GM10248 (cell line): ENCODE measurements around the gene PRPF39.

Source experiments
- CTCF ChIA-PET: fragments of 300-600 bp; sonication (Branson Sonifier 250); formaldehyde crosslinking; extraction: SDS; loops from one replicate; lab custom pipeline; 2021; ENCODE audit warnings: antibody characterized with exemption; lab: Yijun Ruan, JAX
- POLR2A ChIA-PET: fragments of 350-650 bp; sonication (Branson Sonifier 250); formaldehyde crosslinking; extraction: SDS; loops from one replicate; lab custom pipeline; 2020; ENCODE audit warnings: antibody characterized with exemption; lab: Yijun Ruan, JAX
- DNase-seq: peaks from one replicate; pipeline ENCODE4 v3.0.0; 2012; ENCODE audit errors: extremely low spot score
- CTCF ChIP-seq: IDR thresholded peaks from 2 replicates; pipeline ENCODE4 v1.5.1; 2012; ENCODE audit warnings: mild to moderate bottlenecking, low read depth; ENCODE audit errors: extremely low read depth, missing control alignments, control extremely low read depth

The PRPF39 gene

GRCh38 chr14:45044638-45045037 lies 39.3 kb upstream of the PRPF39 start:
- CTCF ChIA-PET, result interaction anchor here (1.3 kb wide), 1 partner anchor 27 kb away, joined by 3 read pairs; no protein-coding TSS in a partner anchor
- POLR2A ChIA-PET, result no interaction called here
- no peak for DNase-seq
- TF ChIP-seq CTCF, result no peak

- TF ChIP-seq CTCF, result no peak
- ChIA-PET CTCF (interaction anchor here (0.6 kb wide), 1 partner anchor 105 kb away, joined by 3 read pairs; no protein-coding TSS in a partner anchor), POLR2A (no interaction called here)
- DNase-seq, result no peak
These were observed 35.5 kb upstream of the PRPF39 start for GRCh38 chr14:45048385-45048784.

GRCh38 chr14:45051180-45051579 lies 32.7 kb upstream of the PRPF39 start:
- CTCF ChIA-PET, result no interaction called here
- no peak for DNase-seq
- no peak for TF ChIP-seq CTCF
- POLR2A ChIA-PET, result no interaction called here

- no peak for DNase-seq
- no peak for TF ChIP-seq CTCF
- CTCF ChIA-PET, result interaction anchor here (0.8 kb wide), 1 partner anchor 20 kb away, joined by 3 read pairs; no protein-coding TSS in a partner anchor
- POLR2A ChIA-PET, result no interaction called here
These were observed 32.0 kb upstream of the PRPF39 start for GRCh38 chr14:45051896-45052295.

GRCh38 chr14:45057349-45057748 lies 26.6 kb upstream of the PRPF39 start:
- TF ChIP-seq CTCF, result no peak
- DNase-seq, result no peak
- POLR2A ChIA-PET, result no interaction called here
- CTCF ChIA-PET, result interaction anchor here (0.9 kb wide), 1 partner anchor 122 kb away, joined by 4 read pairs; no protein-coding TSS in a partner anchor

GRCh38 chr14:45057881-45058364 lies 26.0 kb upstream of the PRPF39 start:
- no peak for TF ChIP-seq CTCF
- ChIA-PET CTCF (no interaction called here), POLR2A (no interaction called here)
- no peak for DNase-seq
